Measurements from ENCODE around the gene ZDHHC21. TPM values are rescaled to one million over a fixed set of nuclear protein-coding genes. Genes with fewer than 3 reads are reported as not detected.

The ZDHHC21 gene
- total and polyA plus RNA-seq, 2 donors (not counting 3 experiments of a cell fraction or from before 2014, with no cell fraction given), result 7.2 to 25.9 TPM

- no peak overlapping the region for H3K4me2 ChIP-seq (ENCODE audit: insufficient read depth, low read length)
- TF ChIP-seq POLR2A (IDR thresholded peaks at IDR 0.05; ENCODE audit: low read depth, low read length) (no peak), EZH2 (IDR thresholded peaks at IDR 0.05; ENCODE audit: borderline replicate concordance, low read depth, low read length, severe bottlenecking) (no peak), FOS (IDR thresholded peaks at IDR 0.05; ENCODE audit: borderline replicate concordance, insufficient read depth, low read length) (no peak), JUN (IDR thresholded peaks at IDR 0.05; ENCODE audit: borderline replicate concordance, insufficient read depth, insufficient read length, low read depth) (no peak)
- no peak overlapping the region for H3K4me3 ChIP-seq (replicated peaks in 1 of 3; ENCODE audit: insufficient read depth in 1 of 3, low read depth in 1 of 3, low read length in 3 of 3)
- H3K27ac ChIP-seq (ENCODE audit: insufficient read depth, low read depth, low read length), result no peak overlapping the region
- CTCF ChIA-PET, result interaction anchor here (1.5 kb wide), 1 partner anchor 37 kb away, joined by 4 read pairs; no protein-coding TSS in a partner anchor
- dilution Hi-C loops (cut with MboI; ENCODE audit: extremely low pct_ligation_motif_present, low sequenced_read_pairs), result no loop called here
- POLR2A ChIA-PET, result no interaction called here
- DNase-seq (ENCODE audit: low read depth, low spot score) (no peak), FAIRE-seq (no peak)
- H3K9ac ChIP-seq (replicated peaks; ENCODE audit: extremely low read depth, insufficient read depth, low read length), result no peak overlapping the region
- no peaks in the 10 kb centered on the region for H3K36me3 ChIP-seq (ENCODE audit: control insufficient read depth in 2 of 2, extremely low read depth in 1 of 2, insufficient read depth in 2 of 2, low read length in 2 of 2)
- intact Hi-C loops (cut with micrococcal nuclease), result no loop called here
- no TSS peak for BruUV-seq (replicated peaks)
- H3K4me1 ChIP-seq (ENCODE audit: control insufficient read depth, extremely low read depth, insufficient read depth, low read length), result no peaks in the 10 kb centered on the region
- no peak overlapping the region for H2AFZ ChIP-seq (ENCODE audit: low read depth, low read length)
- H3K9me3 ChIP-seq (replicated peaks; ENCODE audit: control insufficient read depth, insufficient read depth, low read length), result no peaks in the 10 kb centered on the region
- H4K20me1 ChIP-seq (replicated peaks; ENCODE audit: control insufficient read depth, extremely low read depth, insufficient read depth, low read length), result no peaks in the 10 kb centered on the region
- no peaks in the 10 kb centered on the region for H3K79me2 ChIP-seq (ENCODE audit: control insufficient read depth, insufficient read depth, low read length)
- no peaks in the 10 kb centered on the region for H3K27me3 ChIP-seq (ENCODE audit: control insufficient read depth in 2 of 2, insufficient read depth in 2 of 2, low read length in 2 of 2)
- no peaks in the 10 kb centered on the region for H3K9me1 ChIP-seq (replicated peaks; ENCODE audit: control insufficient read depth, extremely low read depth, insufficient read depth, low read length)
Observed at GRCh38 chr9:14731294-14731981, 38.2 kb upstream of the ZDHHC21 start.

- intact Hi-C loops (cut with micrococcal nuclease) (no loop called here), dilution Hi-C loops (cut with MboI; ENCODE audit: extremely low pct_ligation_motif_present, low sequenced_read_pairs) (no loop called here)
- H4K20me1 ChIP-seq (replicated peaks; ENCODE audit: control insufficient read depth, extremely low read depth, insufficient read depth, low read length), result no peaks in the 10 kb centered on the region
- H3K4me2 ChIP-seq (ENCODE audit: insufficient read depth, low read length), result no peak overlapping the region
- H3K4me3 ChIP-seq (replicated peaks in 1 of 3; ENCODE audit: insufficient read depth in 1 of 3, low read depth in 1 of 3, low read length in 3 of 3), result no peak overlapping the region
- H2AFZ ChIP-seq (ENCODE audit: low read depth, low read length), result no peak overlapping the region
- H3K79me2 ChIP-seq (ENCODE audit: control insufficient read depth, insufficient read depth, low read length), result no peaks in the 10 kb centered on the region
- DNase-seq (ENCODE audit: low read depth, low spot score) (no peak), FAIRE-seq (no peak)
- H3K4me1 ChIP-seq (ENCODE audit: control insufficient read depth, extremely low read depth, insufficient read depth, low read length), result no peaks in the 10 kb centered on the region
- CTCF ChIA-PET, result interaction anchor here (1.5 kb wide), 1 partner anchor 38 kb away, joined by 4 read pairs; no protein-coding TSS in a partner anchor
- TF ChIP-seq MYC (IDR thresholded peaks at IDR 0.05; ENCODE audit: low read depth, low read length) (no peak), EZH2 (IDR thresholded peaks at IDR 0.05; ENCODE audit: borderline replicate concordance, low read depth, low read length, severe bottlenecking) (no peak), POLR2A (IDR thresholded peaks at IDR 0.05; ENCODE audit: low read depth, low read length) (no peak), POLR2AphosphoS5 (IDR thresholded peaks at IDR 0.05; ENCODE audit: insufficient read depth, low read depth, low read length) (no peak), FOS (IDR thresholded peaks at IDR 0.05; ENCODE audit: borderline replicate concordance, insufficient read depth, low read length) (no peak), MAX (IDR thresholded peaks at IDR 0.05; ENCODE audit: insufficient read depth, insufficient read length) (no peak), GATA2 (IDR thresholded peaks at IDR 0.05; ENCODE audit: insufficient read depth, insufficient read length, low read depth, low read length) (no peak), CTCF (IDR thresholded peaks at IDR 0.05; ENCODE audit: extremely low read depth in 1 of 2, insufficient read depth in 1 of 2, low read depth in 1 of 2, low read length in 2 of 2) (no peak), JUN (IDR thresholded peaks at IDR 0.05; ENCODE audit: borderline replicate concordance, insufficient read depth, insufficient read length, low read depth) (no peak)
- no peak overlapping the region for H3K9ac ChIP-seq (replicated peaks; ENCODE audit: extremely low read depth, insufficient read depth, low read length)
- H3K27ac ChIP-seq (ENCODE audit: insufficient read depth, low read depth, low read length), result no peak overlapping the region
- POLR2A ChIA-PET, result no interaction called here
- H3K9me3 ChIP-seq (replicated peaks; ENCODE audit: control insufficient read depth, insufficient read depth, low read length), result no peaks in the 10 kb centered on the region
- no peaks in the 10 kb centered on the region for H3K27me3 ChIP-seq (ENCODE audit: control insufficient read depth in 2 of 2, insufficient read depth in 2 of 2, low read length in 2 of 2)
- H3K36me3 ChIP-seq (ENCODE audit: control insufficient read depth in 2 of 2, extremely low read depth in 1 of 2, insufficient read depth in 2 of 2, low read length in 2 of 2), result no peaks in the 10 kb centered on the region
- no TSS peak for BruUV-seq (replicated peaks)
- H3K9me1 ChIP-seq (replicated peaks; ENCODE audit: control insufficient read depth, extremely low read depth, insufficient read depth, low read length), result no peaks in the 10 kb centered on the region
Observed at GRCh38 chr9:14730461-14730898, 37.2 kb upstream of the ZDHHC21 start.
